Activated CD4-positive, alpha-beta memory T cell treated with anti-CD3 and anti-CD28 coated beads for 36 hours (primary cell): ENCODE data around the gene KIAA1958. TPM values are rescaled to one million over a fixed set of nuclear protein-coding genes. Genes with fewer than 3 reads are reported as not detected.
"Not testable (repeated sequence)": the region's sequence is repeated elsewhere in the genome, so short reads cannot be mapped to it uniquely, and the experiment has no call there.

Experiments
- CTCF ChIA-PET: fragments of 350-600 bp; sonication (Branson Sonifier 250); formaldehyde crosslinking; loops from one replicate; lab custom pipeline; 2021; ENCODE audit warnings: antibody characterized with exemption, inconsistent platforms; lab: Charles Lee
- POLR2A ChIA-PET: fragments of 350-600 bp; sonication (Branson Sonifier 250); formaldehyde crosslinking; loops from one replicate; lab custom pipeline; 2021; ENCODE audit warnings: antibody characterized with exemption; lab: Charles Lee
- DNase-seq: peaks from one replicate; pipeline ENCODE4 v3.0.0-alpha.2; 2020
- H3K27ac Mint-ChIP-seq: one replicate; pipeline ENCODE4 v1.8.0; 2021; ENCODE audit warnings: mixed read lengths
- H3K27me3 Mint-ChIP-seq: one replicate; pipeline ENCODE4 v1.8.0; 2021; ENCODE audit warnings: mixed read lengths
- H3K36me3 Mint-ChIP-seq: one replicate; pipeline ENCODE4 v1.8.0; 2021; ENCODE audit warnings: mixed read lengths
- H3K4me1 Mint-ChIP-seq: one replicate; pipeline ENCODE4 v1.8.0; 2021; ENCODE audit warnings: low read depth, mixed read lengths
- H3K4me3 Mint-ChIP-seq: one replicate; pipeline ENCODE4 v1.8.0; 2021; ENCODE audit warnings: mild to moderate bottlenecking, mixed read lengths
- H3K9me3 Mint-ChIP-seq: one replicate; pipeline ENCODE4 v1.8.0; 2021; ENCODE audit warnings: mixed read lengths
- intact Hi-C: fragments of 100-400 bp; cut with micrococcal nuclease; formaldehyde crosslinking; loops from one replicate; pipeline ENCODE4 v1.15.1; 2023
- total RNA-seq, 2 experiments: library from RNA; stranded (reverse); gene quantifications; one replicate each; pipeline ENCODE4 v1.2.3, GENCODE V29; 2021

Gene KIAA1958
- total RNA-seq, 2 experiments from 2014 or later = 6.1 to 6.5 TPM

GRCh38 chr9:112508377-112508776 lies 21.8 kb downstream of the KIAA1958 start:
- H3K36me3 Mint-ChIP-seq = no peaks in the 10 kb centered on the region
- intact Hi-C loops = no loop called here
- H3K27ac Mint-ChIP-seq = no peak overlapping the region
- POLR2A ChIA-PET = no interaction called here
- no peaks in the 10 kb centered on the region for H3K9me3 Mint-ChIP-seq
- H3K4me3 Mint-ChIP-seq = no peak overlapping the region
- CTCF ChIA-PET = no interaction called here
- no peaks in the 10 kb centered on the region for H3K4me1 Mint-ChIP-seq
- no peak for DNase-seq
- H3K27me3 Mint-ChIP-seq = no peaks in the 10 kb centered on the region

- H3K9me3 Mint-ChIP-seq, H3K4me3 Mint-ChIP-seq, H3K4me1 Mint-ChIP-seq, H3K27ac Mint-ChIP-seq, intact Hi-C loops, DNase-seq, H3K36me3 Mint-ChIP-seq, CTCF ChIA-PET, H3K27me3 Mint-ChIP-seq: not testable (repeated sequence)
- POLR2A ChIA-PET = interaction anchor here (0.7 kb wide), 1 partner anchor 25 kb away, joined by 3 read pairs; no protein-coding TSS in a partner anchor
Measured at GRCh38 chr9:112512377-112512776, 25.8 kb downstream of the KIAA1958 start.

- H3K36me3 Mint-ChIP-seq = no peaks in the 10 kb centered on the region
- no peaks in the 10 kb centered on the region for H3K9me3 Mint-ChIP-seq
- no peaks in the 10 kb centered on the region for H3K27me3 Mint-ChIP-seq
- POLR2A ChIA-PET = no interaction called here
- intact Hi-C loops = no loop called here
- H3K4me3 Mint-ChIP-seq = no peak overlapping the region
- H3K27ac Mint-ChIP-seq = no peak overlapping the region
- DNase-seq = no peak
- CTCF ChIA-PET = no interaction called here
- H3K4me1 Mint-ChIP-seq = no peaks in the 10 kb centered on the region
Measured at GRCh38 chr9:112516769-112517168, 30.1 kb downstream of the KIAA1958 start.

GRCh38 chr9:112520069-112520468 lies 33.4 kb downstream of the KIAA1958 start:
- Mint-ChIP-seq H3K9me3 (no peaks in the 10 kb centered on the region), H3K4me1 (no peaks in the 10 kb centered on the region), H3K4me3 (no peak overlapping the region), H3K36me3 (no peaks in the 10 kb centered on the region), H3K27me3 (no peaks in the 10 kb centered on the region), H3K27ac (no peak overlapping the region)
- no peak for DNase-seq
- POLR2A ChIA-PET = no interaction called here
- CTCF ChIA-PET = no interaction called here
- intact Hi-C loops = no loop called here

GRCh38 chr9:112520656-112521055 lies 34.0 kb downstream of the KIAA1958 start:
- no peaks in the 10 kb centered on the region for H3K36me3 Mint-ChIP-seq
- H3K4me3 Mint-ChIP-seq = no peak overlapping the region
- ChIA-PET CTCF (no interaction called here), POLR2A (no interaction called here)
- H3K9me3 Mint-ChIP-seq = no peaks in the 10 kb centered on the region
- intact Hi-C loops = no loop called here
- no peaks in the 10 kb centered on the region for H3K4me1 Mint-ChIP-seq
- no peak overlapping the region for H3K27ac Mint-ChIP-seq
- DNase-seq = no peak
- no peaks in the 10 kb centered on the region for H3K27me3 Mint-ChIP-seq

- Mint-ChIP-seq H3K9me3 (no peaks in the 10 kb centered on the region), H3K36me3 (no peaks in the 10 kb centered on the region), H3K4me1 (no peaks in the 10 kb centered on the region), H3K4me3 (no peak overlapping the region), H3K27me3 (no peaks in the 10 kb centered on the region), H3K27ac (no peak overlapping the region)
- no peak for DNase-seq
- CTCF ChIA-PET = no interaction called here
- intact Hi-C loops = no loop called here
- POLR2A ChIA-PET = no interaction called here
Measured at GRCh38 chr9:112526973-112527372, 40.3 kb downstream of the KIAA1958 start.

GRCh38 chr9:112527959-112528358 lies 41.3 kb downstream of the KIAA1958 start:
- no peak for DNase-seq
- Mint-ChIP-seq H3K27me3 (no peaks in the 10 kb centered on the region), H3K27ac (no peak overlapping the region), H3K36me3 (no peaks in the 10 kb centered on the region), H3K9me3 (no peaks in the 10 kb centered on the region), H3K4me3 (no peak overlapping the region), H3K4me1 (no peaks in the 10 kb centered on the region)
- POLR2A ChIA-PET = no interaction called here
- CTCF ChIA-PET = no interaction called here
- intact Hi-C loops = no loop called here

GRCh38 chr9:112529316-112529715 lies 42.7 kb downstream of the KIAA1958 start:
- H3K27me3 Mint-ChIP-seq = no peaks in the 10 kb centered on the region
- intact Hi-C loops = no loop called here
- H3K9me3 Mint-ChIP-seq = no peaks in the 10 kb centered on the region
- no peak overlapping the region for H3K4me3 Mint-ChIP-seq
- CTCF ChIA-PET = no interaction called here
- H3K4me1 Mint-ChIP-seq = no peaks in the 10 kb centered on the region
- no peak overlapping the region for H3K27ac Mint-ChIP-seq
- no peak for DNase-seq
- H3K36me3 Mint-ChIP-seq = no peaks in the 10 kb centered on the region
- POLR2A ChIA-PET = no interaction called here

GRCh38 chr9:112530751-112531205 lies 44.2 kb downstream of the KIAA1958 start:
- POLR2A ChIA-PET = no interaction called here
- Mint-ChIP-seq H3K4me3 (no peak overlapping the region), H3K4me1 (peaks cover 5% of the 10 kb centered on the region), H3K27ac (no peak overlapping the region), H3K9me3 (no peaks in the 10 kb centered on the region), H3K27me3 (no peaks in the 10 kb centered on the region), H3K36me3 (no peaks in the 10 kb centered on the region)
- CTCF ChIA-PET = interaction anchor here (0.9 kb wide), 1 partner anchor 120 kb away, joined by 3 read pairs; no protein-coding TSS in a partner anchor
- intact Hi-C loops = no loop called here
- DNase-seq = no peak

- Mint-ChIP-seq H3K27ac (no peak overlapping the region), H3K9me3 (no peaks in the 10 kb centered on the region)
Measured at GRCh38 chr9:112531666-112532282, 45.1 kb downstream of the KIAA1958 start.

GRCh38 chr9:112532427-112532826 lies 45.8 kb downstream of the KIAA1958 start:
- H3K9me3 Mint-ChIP-seq = no peaks in the 10 kb centered on the region
- H3K4me3 Mint-ChIP-seq = no peak overlapping the region
- POLR2A ChIA-PET = no interaction called here
- DNase-seq = no peak
- intact Hi-C loops = no loop called here
- peaks cover 6% of the 10 kb centered on the region for H3K4me1 Mint-ChIP-seq
- no peaks in the 10 kb centered on the region for H3K36me3 Mint-ChIP-seq
- H3K27ac Mint-ChIP-seq = no peak overlapping the region
- CTCF ChIA-PET = no interaction called here
- H3K27me3 Mint-ChIP-seq = no peaks in the 10 kb centered on the region

More at GRCh38 chr9:112531666-112532282, 45.1 kb downstream of the KIAA1958 start:
- no peaks in the 10 kb centered on the region for H3K27me3 Mint-ChIP-seq
- intact Hi-C loops = no loop called here
- no peak overlapping the region for H3K4me3 Mint-ChIP-seq
- no peaks in the 10 kb centered on the region for H3K36me3 Mint-ChIP-seq
- CTCF ChIA-PET = no interaction called here
- POLR2A ChIA-PET = no interaction called here
- DNase-seq = no peak
- peaks cover 6% of the 10 kb centered on the region for H3K4me1 Mint-ChIP-seq

GRCh38 chr9:112533660-112534059 lies 47.0 kb downstream of the KIAA1958 start:
- ChIA-PET CTCF (no interaction called here), POLR2A (no interaction called here)
- DNase-seq = no peak
- H3K36me3 Mint-ChIP-seq = no peaks in the 10 kb centered on the region
- intact Hi-C loops = no loop called here
- H3K9me3 Mint-ChIP-seq = no peaks in the 10 kb centered on the region
- H3K27me3 Mint-ChIP-seq = no peaks in the 10 kb centered on the region
- peaks cover 6% of the 10 kb centered on the region for H3K4me1 Mint-ChIP-seq
- H3K4me3 Mint-ChIP-seq = no peak overlapping the region
- no peak overlapping the region for H3K27ac Mint-ChIP-seq

- Mint-ChIP-seq H3K4me1 (peaks cover 6% of the 10 kb centered on the region), H3K27ac (no peak overlapping the region), H3K4me3 (no peak overlapping the region), H3K36me3 (no peaks in the 10 kb centered on the region), H3K27me3 (no peaks in the 10 kb centered on the region), H3K9me3 (no peaks in the 10 kb centered on the region)
- CTCF ChIA-PET = no interaction called here
- intact Hi-C loops = no loop called here
- no peak for DNase-seq
- POLR2A ChIA-PET = no interaction called here
Measured at GRCh38 chr9:112535301-112535700, 48.7 kb downstream of the KIAA1958 start.
